ENCODE results near the gene CSTF1.
"Not testable (repeated sequence)": the region's sequence is repeated elsewhere in the genome, so short reads cannot be mapped to it uniquely, and the experiment has no call there.

The CSTF1 gene

DNA sequence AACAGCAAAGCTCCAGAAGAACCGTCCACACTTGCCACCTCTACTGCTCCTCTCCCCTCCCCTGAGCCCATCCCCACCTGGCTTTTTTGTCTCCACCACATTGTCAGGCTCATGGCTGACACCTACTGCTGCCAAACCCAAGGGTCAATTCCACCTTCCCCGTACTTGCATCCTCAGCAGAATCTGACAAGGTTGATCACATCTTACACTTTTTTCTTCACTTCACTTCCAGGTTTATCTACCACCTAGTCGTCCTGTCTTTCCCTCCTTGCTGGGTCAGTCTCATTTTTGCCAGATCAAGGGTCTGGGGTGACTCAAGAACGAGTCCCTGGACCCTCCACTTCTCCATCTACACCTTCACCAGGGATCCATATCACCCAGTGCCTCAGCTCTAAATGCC lies 3.6 kb upstream of the CSTF1 start:
- H3K27me3 Mint-ChIP-seq, result no peaks in the 10 kb centered on the region
- peaks cover 2% of the 10 kb centered on the region for H3K36me3 Mint-ChIP-seq
- no peak overlapping the region for H3K27ac Mint-ChIP-seq
- H3K4me3 Mint-ChIP-seq, result no peak overlapping the region
- H3K4me1 Mint-ChIP-seq, result peaks cover 9% of the 10 kb centered on the region
- H3K9me3 Mint-ChIP-seq, result no peaks in the 10 kb centered on the region

- H3K4me3 Mint-ChIP-seq, result no peak overlapping the region
- H3K27me3 Mint-ChIP-seq, result no peaks in the 10 kb centered on the region
- peaks cover 2% of the 10 kb centered on the region for H3K36me3 Mint-ChIP-seq
- H3K4me1 Mint-ChIP-seq, result peaks cover 16% of the 10 kb centered on the region
- H3K9me3 Mint-ChIP-seq, result no peaks in the 10 kb centered on the region
- H3K27ac Mint-ChIP-seq, result no peak overlapping the region
Measured at GRCh38 chr20:56389807-56390206, 2.6 kb upstream of the CSTF1 start.

DNA sequence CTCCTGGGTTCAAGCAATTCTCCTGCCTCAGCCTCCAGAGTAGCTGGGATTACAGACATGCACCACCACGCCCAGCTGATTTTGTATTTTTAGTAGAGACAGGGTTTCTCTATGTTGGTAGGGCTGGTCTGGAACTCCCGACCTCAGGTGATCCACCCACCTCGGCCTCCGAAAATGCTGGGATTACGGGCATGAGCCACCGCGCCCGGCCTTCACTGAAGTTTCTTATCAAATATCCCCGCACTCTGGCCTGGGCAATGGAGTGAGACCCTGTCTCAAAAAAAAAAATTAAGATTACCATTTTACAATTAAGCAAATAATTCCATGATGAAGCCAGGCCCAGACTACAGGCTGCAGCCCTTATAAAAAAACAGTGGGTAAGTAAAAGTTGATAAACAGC lies 2.0 kb upstream of the CSTF1 start:
- not testable (repeated sequence) for H3K9me3 Mint-ChIP-seq, H3K27me3 Mint-ChIP-seq, H3K4me3 Mint-ChIP-seq, H3K36me3 Mint-ChIP-seq, H3K27ac Mint-ChIP-seq
- peaks cover 22% of the 10 kb centered on the region for H3K4me1 Mint-ChIP-seq

DNA sequence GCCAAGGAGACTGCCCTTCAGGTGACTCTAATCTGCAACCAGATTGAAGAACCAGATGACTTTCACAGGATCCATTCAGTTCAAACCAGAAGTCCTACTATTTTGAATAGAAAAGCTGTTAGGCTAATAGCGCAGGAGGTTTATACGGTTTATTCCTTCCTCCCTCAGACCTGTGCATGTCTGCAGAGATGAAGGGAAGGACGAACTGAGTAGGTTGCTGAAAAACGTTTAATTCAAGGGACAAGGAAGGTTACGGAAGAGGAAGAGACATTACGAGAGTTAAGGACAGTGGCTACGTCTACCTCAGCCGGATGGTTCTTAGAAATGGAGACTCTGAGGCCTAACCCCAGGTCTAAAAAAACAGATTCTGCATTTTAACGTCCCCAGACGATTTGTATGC lies 1.4 kb upstream of the CSTF1 start:
- H3K9me3 Mint-ChIP-seq, result no peaks in the 10 kb centered on the region
- H3K36me3 Mint-ChIP-seq, result peaks cover 2% of the 10 kb centered on the region
- H3K27ac Mint-ChIP-seq, result no peak overlapping the region
- H3K27me3 Mint-ChIP-seq, result no peaks in the 10 kb centered on the region
- no peak overlapping the region for H3K4me3 Mint-ChIP-seq
- peaks cover 29% of the 10 kb centered on the region for H3K4me1 Mint-ChIP-seq

GRCh38 chr20:56391596-56392131 lies 781 bp upstream of the CSTF1 start:
- H3K36me3 Mint-ChIP-seq, result peaks cover 2% of the 10 kb centered on the region
- H3K4me3 Mint-ChIP-seq, result no peak overlapping the region
- no peaks in the 10 kb centered on the region for H3K27me3 Mint-ChIP-seq
- H3K27ac Mint-ChIP-seq, result peak overlapping the region; percentile 68
- peaks cover 29% of the 10 kb centered on the region for H3K4me1 Mint-ChIP-seq
- no peaks in the 10 kb centered on the region for H3K9me3 Mint-ChIP-seq

- Mint-ChIP-seq H3K4me3 (no peak overlapping the region), H3K4me1 (peaks cover 29% of the 10 kb centered on the region), H3K36me3 (peaks cover 3% of the 10 kb centered on the region), H3K9me3 (no peaks in the 10 kb centered on the region), H3K27me3 (no peaks in the 10 kb centered on the region), H3K27ac (no peak overlapping the region)
Measured at GRCh38 chr20:56392881-56393482, 537 bp downstream of the CSTF1 start.

DNA sequence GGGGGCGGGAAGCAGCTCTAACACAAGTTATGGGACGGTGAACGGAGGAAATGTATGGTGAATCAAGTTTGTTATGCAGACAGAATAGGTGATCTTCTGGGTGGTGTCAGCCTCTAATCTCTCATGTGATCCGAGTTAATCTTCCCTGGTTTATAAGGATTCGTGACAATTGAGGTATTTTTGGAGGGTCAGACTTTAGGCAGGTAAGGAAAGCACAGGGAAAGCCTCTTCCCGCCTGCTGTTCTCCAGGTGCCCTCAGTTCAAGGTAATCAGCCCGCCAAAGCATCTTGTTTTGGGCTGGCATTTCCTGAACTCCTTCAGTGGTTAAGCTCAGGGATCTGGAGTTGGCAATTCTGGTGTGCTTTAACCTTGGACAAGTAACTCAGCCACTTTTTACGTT lies 1.2 kb downstream of the CSTF1 start:
- Mint-ChIP-seq H3K36me3 (peaks cover 3% of the 10 kb centered on the region), H3K4me3 (no peak overlapping the region), H3K27ac (no peak overlapping the region), H3K27me3 (no peaks in the 10 kb centered on the region), H3K4me1 (peaks cover 29% of the 10 kb centered on the region), H3K9me3 (no peaks in the 10 kb centered on the region)

DNA sequence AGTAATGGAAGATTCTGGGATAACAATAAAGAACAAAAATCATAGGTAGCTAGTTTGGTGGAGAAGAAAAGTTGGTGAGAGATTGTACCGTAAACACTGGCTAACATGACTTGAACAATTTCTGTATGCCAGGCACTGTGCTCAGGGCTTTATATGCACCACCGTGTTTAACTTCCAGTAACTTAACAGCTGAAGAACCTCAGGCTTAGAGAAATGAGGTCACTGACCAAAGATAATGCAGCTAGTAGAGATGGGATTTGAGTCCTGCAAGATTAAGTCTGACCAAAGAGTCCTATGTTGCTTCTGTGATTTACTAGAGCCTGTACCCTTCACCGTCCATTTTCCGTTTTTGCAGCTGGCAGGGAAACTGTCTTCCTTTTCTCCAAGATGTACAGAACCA lies 2.7 kb downstream of the CSTF1 start:
- peaks cover 34% of the 10 kb centered on the region for H3K4me1 Mint-ChIP-seq
- no peak overlapping the region for H3K27ac Mint-ChIP-seq
- H3K27me3 Mint-ChIP-seq, result no peaks in the 10 kb centered on the region
- no peaks in the 10 kb centered on the region for H3K9me3 Mint-ChIP-seq
- H3K36me3 Mint-ChIP-seq, result peaks cover 7% of the 10 kb centered on the region
- no peak overlapping the region for H3K4me3 Mint-ChIP-seq

DNA sequence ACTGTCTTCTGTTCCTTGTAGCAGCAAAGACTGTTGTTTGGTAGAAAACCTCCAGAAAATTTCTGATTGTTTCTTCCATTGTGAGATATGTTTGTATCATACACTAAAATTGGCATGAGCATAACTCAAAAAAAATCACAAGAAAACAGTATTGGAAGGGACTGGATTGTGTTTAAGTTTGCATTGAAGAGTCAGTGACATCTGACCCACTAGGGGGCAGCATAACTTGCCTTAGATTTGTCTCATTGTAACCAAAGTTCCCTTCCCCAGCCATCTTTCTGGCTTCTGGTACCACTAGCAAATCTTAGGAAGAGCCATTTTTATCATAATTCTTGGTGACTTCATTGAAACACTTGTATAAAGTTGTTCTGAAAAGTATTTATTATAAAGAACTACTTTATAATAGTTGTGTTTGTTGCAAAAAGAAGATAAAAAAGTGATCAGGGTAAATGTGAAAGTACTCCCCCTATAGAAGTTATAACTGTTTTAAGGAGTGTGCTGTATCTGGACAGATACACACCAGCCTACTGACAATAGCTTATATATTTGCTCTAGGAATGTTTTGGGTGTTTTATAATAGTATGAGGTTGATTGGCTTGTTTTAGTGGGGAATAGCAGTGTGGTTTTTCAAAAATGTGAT lies 7.7 kb downstream of the CSTF1 start:
- Mint-ChIP-seq H3K4me1 (peaks cover 30% of the 10 kb centered on the region), H3K4me3 (peak overlapping the region; percentile 49), H3K27me3 (no peaks in the 10 kb centered on the region), H3K36me3 (peaks cover 12% of the 10 kb centered on the region), H3K27ac (peak overlapping the region; percentile 68), H3K9me3 (no peaks in the 10 kb centered on the region)

GRCh38 chr20:56403465-56403864 lies 11.0 kb downstream of the CSTF1 start:
- H3K36me3 Mint-ChIP-seq, result peaks cover 15% of the 10 kb centered on the region
- H3K4me3 Mint-ChIP-seq, result no peak overlapping the region
- H3K4me1 Mint-ChIP-seq, result peaks cover 31% of the 10 kb centered on the region
- H3K27me3 Mint-ChIP-seq, result no peaks in the 10 kb centered on the region
- H3K9me3 Mint-ChIP-seq, result no peaks in the 10 kb centered on the region
- H3K27ac Mint-ChIP-seq, result no peak overlapping the region

- H3K27me3 Mint-ChIP-seq, result not testable (repeated sequence)
- peaks cover 14% of the 10 kb centered on the region for H3K36me3 Mint-ChIP-seq
Measured at GRCh38 chr20:56405356-56405755, 12.9 kb downstream of the CSTF1 start.

DNA sequence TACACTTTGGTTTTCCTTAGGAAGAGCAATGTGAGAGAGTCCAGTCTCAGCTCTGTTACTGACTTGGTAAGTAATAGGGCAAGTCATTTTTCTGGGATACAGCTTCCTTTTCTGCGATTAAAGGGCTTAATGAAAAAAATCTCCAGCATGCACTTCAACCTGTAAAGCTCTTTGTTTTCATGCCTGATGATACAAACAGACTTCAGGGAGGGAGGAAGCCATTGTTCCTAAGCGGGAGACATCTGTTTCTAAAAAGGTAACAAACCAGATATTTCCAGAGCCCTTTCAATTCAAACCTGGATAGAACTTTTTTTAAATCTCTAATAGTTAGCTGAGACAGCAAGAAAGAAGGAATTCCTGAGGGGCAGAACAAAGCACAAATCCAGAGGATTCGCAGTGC lies 14.5 kb downstream of the CSTF1 start:
- Mint-ChIP-seq H3K27me3 (no peaks in the 10 kb centered on the region), H3K36me3 (peaks cover 14% of the 10 kb centered on the region)

More at GRCh38 chr20:56405356-56405755, 12.9 kb downstream of the CSTF1 start:
- Mint-ChIP-seq H3K27ac (peak overlapping the region; percentile 4), H3K4me1 (peaks cover 30% of the 10 kb centered on the region)
- not testable (repeated sequence) for H3K9me3 Mint-ChIP-seq, H3K4me3 Mint-ChIP-seq

GRCh38 chr20:56409521-56409920 lies 17.1 kb downstream of the CSTF1 start:
- peaks cover 54% of the 10 kb centered on the region for H3K4me1 Mint-ChIP-seq

More for the DNA sequence above, 14.5 kb downstream of the CSTF1 start:
- H3K27ac Mint-ChIP-seq, result no peak overlapping the region
- H3K9me3 Mint-ChIP-seq, result no peaks in the 10 kb centered on the region
- H3K4me1 Mint-ChIP-seq, result peaks cover 40% of the 10 kb centered on the region
- H3K4me3 Mint-ChIP-seq, result no peak overlapping the region

GRCh38 chr20:56409956-56410355 lies 17.5 kb downstream of the CSTF1 start:
- H3K36me3 Mint-ChIP-seq, result peaks cover 10% of the 10 kb centered on the region
- peaks cover 58% of the 10 kb centered on the region for H3K4me1 Mint-ChIP-seq
- H3K4me3 Mint-ChIP-seq, result no peak overlapping the region
- peak overlapping the region; percentile 82 for H3K27ac Mint-ChIP-seq
- H3K27me3 Mint-ChIP-seq, result no peaks in the 10 kb centered on the region
- no peaks in the 10 kb centered on the region for H3K9me3 Mint-ChIP-seq

More at GRCh38 chr20:56409521-56409920, 17.1 kb downstream of the CSTF1 start:
- peaks cover 10% of the 10 kb centered on the region for H3K36me3 Mint-ChIP-seq
- H3K9me3 Mint-ChIP-seq, result no peaks in the 10 kb centered on the region
- no peaks in the 10 kb centered on the region for H3K27me3 Mint-ChIP-seq
- no peak overlapping the region for H3K4me3 Mint-ChIP-seq
- H3K27ac Mint-ChIP-seq, result no peak overlapping the region

- H3K9me3 Mint-ChIP-seq, H3K27me3 Mint-ChIP-seq, H3K36me3 Mint-ChIP-seq: not testable (repeated sequence)
- Mint-ChIP-seq H3K4me1 (peaks cover 57% of the 10 kb centered on the region), H3K27ac (peak overlapping the region; percentile 97), H3K4me3 (peak overlapping the region; percentile 86)
Measured at GRCh38 chr20:56411287-56411686, 18.8 kb downstream of the CSTF1 start.

GRCh38 chr20:56411759-56412472 lies 19.5 kb downstream of the CSTF1 start, which contains the start of gene CASS4:
Gene CASS4 (plus strand): TSS chr20:56412260. CDS start chr20:56412459, 199 bp downstream.
- Mint-ChIP-seq H3K36me3 (peaks cover 7% of the 10 kb centered on the region), H3K9me3 (no peaks in the 10 kb centered on the region), H3K4me1 (peaks cover 61% of the 10 kb centered on the region), H3K27ac (peak within 1 kb of the TSS; percentile 97), H3K4me3 (peak within 1 kb of the TSS; percentile 86), H3K27me3 (no peaks in the 10 kb centered on the region)

Data from activated naive CD4-positive, alpha-beta T cell treated with anti-CD3 and anti-CD28 coated beads, Interleukin-2, amount 50 U/mL, for 24 hours (primary cell).